Measurements from ENCODE around the gene TAB2. TPM values are rescaled to one million over a fixed set of nuclear protein-coding genes. Genes with fewer than 3 reads are reported as not detected.

The TAB2 gene
- polyA plus RNA-seq, 2 of the 4 experiments (the other 2 are of a cell fraction), result 23.0 to 49.0 TPM

DNA sequence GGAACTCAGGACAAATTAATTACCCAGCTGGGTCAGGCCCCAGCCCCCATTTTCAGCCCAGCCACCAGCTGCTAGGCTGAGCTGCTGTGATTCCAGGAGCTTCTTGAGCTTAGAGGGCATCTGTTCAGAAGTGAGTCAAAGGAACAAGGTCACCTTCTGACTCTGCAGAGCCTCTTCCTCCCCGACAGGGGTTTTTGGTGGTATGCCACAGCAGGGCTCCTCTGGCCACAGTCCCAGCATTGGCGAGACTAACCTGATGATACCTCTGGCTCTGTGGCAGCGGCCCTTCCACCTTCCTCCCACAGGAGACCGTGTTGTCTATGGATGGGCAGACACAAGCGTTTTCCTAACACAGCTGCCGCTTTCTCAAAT lies 127.6 kb downstream of the TAB2 start (continued):
- TF ChIP-seq ZSCAN20 (CRISPR knock-in tag; IDR thresholded peaks at IDR 0.05), result no peak
- no peak for TF ChIP-seq ATOH8 (CRISPR knock-in tag; IDR thresholded peaks at IDR 0.05; ENCODE audit: low read depth)
- TF ChIP-seq HOXA7 (CRISPR knock-in tag; IDR thresholded peaks at IDR 0.05), result no peak
- TF ChIP-seq, protein P1, sequence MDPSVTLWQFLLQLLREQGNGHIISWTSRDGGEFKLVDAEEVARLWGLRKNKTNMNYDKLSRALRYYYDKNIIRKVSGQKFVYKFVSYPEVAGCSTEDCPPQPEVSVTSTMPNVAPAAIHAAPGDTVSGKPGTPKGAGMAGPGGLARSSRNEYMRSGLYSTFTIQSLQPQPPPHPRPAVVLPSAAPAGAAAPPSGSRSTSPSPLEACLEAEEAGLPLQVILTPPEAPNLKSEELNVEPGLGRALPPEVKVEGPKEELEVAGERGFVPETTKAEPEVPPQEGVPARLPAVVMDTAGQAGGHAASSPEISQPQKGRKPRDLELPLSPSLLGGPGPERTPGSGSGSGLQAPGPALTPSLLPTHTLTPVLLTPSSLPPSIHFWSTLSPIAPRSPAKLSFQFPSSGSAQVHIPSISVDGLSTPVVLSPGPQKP (IDR thresholded peaks at IDR 0.05; ENCODE audit: low read depth, low read length), result no peak
- TF ChIP-seq HES2 (IDR thresholded peaks at IDR 0.05), result no peak

DNA sequence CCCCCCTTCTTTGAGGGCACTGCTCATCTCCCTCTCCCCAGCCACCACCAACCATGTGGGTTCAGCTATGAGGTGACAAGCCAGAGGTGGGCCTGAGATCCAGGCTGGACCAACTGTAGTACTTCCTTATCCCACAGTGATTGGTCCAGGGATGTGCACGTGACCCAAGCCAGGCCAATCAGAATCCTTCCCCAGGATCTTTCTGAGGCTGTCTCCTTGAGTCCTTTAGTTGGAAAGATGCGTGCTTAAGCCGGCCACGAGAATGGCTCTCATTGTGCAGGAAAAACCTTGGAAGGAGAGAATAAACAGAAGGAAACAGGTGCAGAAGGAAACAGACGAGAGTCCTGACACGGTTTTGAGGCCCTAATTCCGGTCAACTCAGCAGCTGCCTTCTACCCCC lies 128.1 kb downstream of the TAB2 start:
- no peak overlapping the region for H3K4me2 ChIP-seq
- ChIA-PET CTCF (interaction anchor here (1.3 to 5.6 kb wide), 2 partner anchors 13 to 256 kb away, joined by 3 to 23 read pairs; no protein-coding TSS in a partner anchor), POLR2A (no interaction called here)
- H3K4me3 ChIP-seq, result no peak overlapping the region
- no peaks in the 10 kb centered on the region for H3K9me3 ChIP-seq
- TF ChIP-seq BHLHE40 (IDR thresholded peaks at IDR 0.05; ENCODE audit: low read depth, low read length), result no peak
- TF ChIP-seq PHF8 (IDR thresholded peaks at IDR 0.05; ENCODE audit: borderline replicate concordance, low read depth), result no peak
- TF ChIP-seq RCOR1 (IDR thresholded peaks at IDR 0.05; ENCODE audit: low read depth, low read length), result no peak
- no peak for TF ChIP-seq E2F6 (IDR thresholded peaks at IDR 0.05; ENCODE audit: borderline replicate concordance, low read depth)
- TF ChIP-seq HMGXB4 (CRISPR knock-in tag; IDR thresholded peaks at IDR 0.05; ENCODE audit: borderline replicate concordance), result no peak
- no peak for TF ChIP-seq ZFP36 (IDR thresholded peaks at IDR 0.05; ENCODE audit: borderline replicate concordance, partially characterized antibody)
- TF ChIP-seq TP53 (CRISPR knock-in tag; IDR thresholded peaks at IDR 0.05), result no peak
- TF ChIP-seq CEBPB (IDR thresholded peaks at IDR 0.05), result no peak
- no peak for TF ChIP-seq HOXB5 (CRISPR knock-in tag; IDR thresholded peaks at IDR 0.05)
- TF ChIP-seq HOXA7 (CRISPR knock-in tag; IDR thresholded peaks at IDR 0.05), result no peak
- TF ChIP-seq JUNB (IDR thresholded peaks at IDR 0.05), result no peak
- no peak for TF ChIP-seq RFX5 (IDR thresholded peaks at IDR 0.05)
- H3K27ac ChIP-seq, result no peak overlapping the region
- H3K4me1 ChIP-seq, result no peaks in the 10 kb centered on the region
- FAIRE-seq, result no peak
- 85% methylated on average over 7 of the region's 7 CpGs for WGBS (ENCODE audit: missing lambda C conversion rate)
- ATAC-seq, result peak in 1 of 2 experiments; percentile 29; a peak in 2 of 6 replicates
- no peak for DNase-seq (ENCODE audit: low read depth in 1 of 2, low spot score in 1 of 2)

DNA sequence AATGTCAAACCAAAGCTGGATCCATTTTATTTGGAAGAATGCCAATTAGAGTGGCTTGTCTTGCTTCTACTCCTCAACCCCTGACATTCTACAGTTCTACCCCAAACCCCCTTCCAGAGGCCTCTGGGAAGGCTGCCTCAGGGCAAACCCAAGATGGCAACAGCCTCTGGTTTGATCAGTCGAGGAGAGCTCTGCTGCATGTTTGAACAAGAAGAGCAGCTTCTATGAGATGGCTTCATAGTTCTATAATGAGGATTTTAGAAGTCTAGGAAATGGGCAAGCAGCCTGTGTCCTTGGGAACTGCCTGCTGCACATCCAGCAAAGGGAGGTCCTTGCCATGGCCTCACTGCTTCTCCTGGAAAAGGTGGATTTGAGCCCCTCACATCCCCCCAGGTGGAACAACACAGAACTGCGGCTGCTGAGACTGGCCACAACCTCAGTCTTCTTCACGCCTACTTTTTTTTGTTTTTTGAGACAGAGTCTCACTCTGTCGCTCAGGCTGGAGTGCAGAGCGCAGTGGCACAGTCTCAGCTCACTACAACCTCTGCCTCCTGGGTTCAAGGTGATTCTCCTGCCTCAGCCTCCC lies 129.4 kb downstream of the TAB2 start:
- TF ChIP-seq ZSCAN20 (CRISPR knock-in tag; IDR thresholded peaks at IDR 0.05) (no peak), HOXB13 (CRISPR knock-in tag; IDR thresholded peaks at IDR 0.05; ENCODE audit: low read depth) (no peak), TP53 (CRISPR knock-in tag; IDR thresholded peaks at IDR 0.05) (no peak), RAD21 (conservative IDR thresholded peaks at IDR 0.05 in 1 of 2, IDR thresholded peaks at IDR 0.05 in 1 of 2) (no peak), HOXB5 (CRISPR knock-in tag; IDR thresholded peaks at IDR 0.05) (no peak)
- Histone ChIP-seq H3K4me3 (no peak overlapping the region), H3K4me1 (no peaks in the 10 kb centered on the region), H3K4me2 (no peak overlapping the region), H3K9me3 (no peaks in the 10 kb centered on the region), H3K27ac (no peak overlapping the region)
- FAIRE-seq (no peak), ATAC-seq (0 out of 6 replicates have a peak, but pooled peaks of 1 of the 2 experiments have one; percentile 24), DNase-seq (ENCODE audit: low read depth in 1 of 2, low spot score in 1 of 2) (peak in 1 of 2 experiments; percentile 11)
- 90% methylated on average over 5 of the region's 5 CpGs for WGBS (ENCODE audit: missing lambda C conversion rate)
- ChIA-PET POLR2A (no interaction called here), CTCF (interaction anchor here (0.7 to 5.6 kb wide), 3 partner anchors 15 to 1160 kb away, joined by 3 to 23 read pairs (median 3); no protein-coding TSS in a partner anchor)
